HG03159 (cell line): ENCODE data around the gene CMSS1.
A peak's percentile ranks its signal among the peaks of the same experiment; 100 is the strongest.
"Not testable (repeated sequence)": the region's sequence is repeated elsewhere in the genome, so short reads cannot be mapped to it uniquely, and the experiment has no call there.

Experiments
- ATAC-seq: cut with Tn5 transposase; IDR thresholded peaks from one replicate; pipeline ENCODE4 v1.9.1; 2021; ENCODE audit warnings: mild to moderate bottlenecking, moderate library complexity; ENCODE audit not compliant: unreplicated experiment

The CMSS1 gene

GRCh38 chr3:100206687-100207086 is 389.0 kb downstream of the CMSS1 start:
- ATAC-seq, result no peak

GRCh38 chr3:100207886-100208285 is 390.2 kb downstream of the CMSS1 start:
- ATAC-seq, result no peak

GRCh38 chr3:100209169-100209568 is 391.5 kb downstream of the CMSS1 start:
- ATAC-seq, result no peak

DNA sequence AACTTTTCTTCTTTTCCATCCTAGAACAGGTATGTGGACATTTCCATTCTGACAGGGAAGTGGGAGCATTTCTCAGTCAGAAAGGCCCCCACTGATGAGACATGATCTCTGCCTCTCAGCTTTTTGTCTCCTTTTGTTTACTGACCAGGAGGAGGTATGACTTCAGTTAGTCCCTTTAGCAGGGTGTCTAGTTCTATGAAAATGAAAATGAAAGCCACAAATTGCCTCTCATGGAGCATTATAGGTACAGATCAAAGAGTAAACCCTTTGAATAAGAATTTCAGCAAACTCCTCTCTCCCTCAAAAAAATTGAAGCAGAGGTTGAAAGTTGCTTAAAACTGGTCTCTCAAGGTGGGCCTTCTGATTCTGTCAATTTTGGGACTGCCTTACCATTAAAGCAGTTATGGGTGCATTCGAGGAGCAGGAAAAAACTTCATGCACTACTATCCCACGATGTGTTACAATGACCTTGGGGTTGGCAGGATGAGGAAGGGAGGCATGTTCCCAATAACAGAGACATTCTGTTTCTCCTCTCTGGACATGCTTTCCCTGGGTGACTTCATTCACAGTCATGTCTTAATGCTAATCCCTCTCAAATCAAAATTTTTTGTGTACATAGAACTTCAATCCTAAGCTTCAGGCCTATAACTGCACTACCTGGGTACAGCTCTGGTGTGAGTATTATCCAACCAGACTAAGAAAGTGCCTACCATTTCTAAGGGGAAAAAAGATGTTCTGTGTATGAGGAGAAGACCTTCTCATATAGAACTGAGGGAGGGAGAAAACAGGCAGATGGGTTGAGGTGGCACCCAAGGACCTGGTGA is 392.5 kb downstream of the CMSS1 start:
- ATAC-seq, result peak; percentile 96

DNA sequence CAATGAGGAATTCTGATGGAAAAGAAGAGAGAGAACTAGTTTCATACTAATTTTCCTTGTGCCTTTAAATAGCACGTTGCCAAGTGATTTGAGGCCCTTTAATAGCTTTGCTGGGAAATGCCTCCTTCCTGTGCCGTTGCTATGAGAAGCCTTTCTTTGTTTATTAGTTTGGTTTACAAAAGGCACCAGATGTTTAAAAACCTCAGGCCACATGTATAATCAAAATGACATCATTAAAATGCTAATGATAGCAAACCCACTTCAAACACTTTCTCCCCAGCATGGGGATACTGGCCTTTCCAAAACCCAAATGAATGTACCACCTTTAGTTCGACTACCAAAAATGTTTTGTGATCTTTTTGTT is 393.1 kb downstream of the CMSS1 start:
- ATAC-seq, result no peak

DNA sequence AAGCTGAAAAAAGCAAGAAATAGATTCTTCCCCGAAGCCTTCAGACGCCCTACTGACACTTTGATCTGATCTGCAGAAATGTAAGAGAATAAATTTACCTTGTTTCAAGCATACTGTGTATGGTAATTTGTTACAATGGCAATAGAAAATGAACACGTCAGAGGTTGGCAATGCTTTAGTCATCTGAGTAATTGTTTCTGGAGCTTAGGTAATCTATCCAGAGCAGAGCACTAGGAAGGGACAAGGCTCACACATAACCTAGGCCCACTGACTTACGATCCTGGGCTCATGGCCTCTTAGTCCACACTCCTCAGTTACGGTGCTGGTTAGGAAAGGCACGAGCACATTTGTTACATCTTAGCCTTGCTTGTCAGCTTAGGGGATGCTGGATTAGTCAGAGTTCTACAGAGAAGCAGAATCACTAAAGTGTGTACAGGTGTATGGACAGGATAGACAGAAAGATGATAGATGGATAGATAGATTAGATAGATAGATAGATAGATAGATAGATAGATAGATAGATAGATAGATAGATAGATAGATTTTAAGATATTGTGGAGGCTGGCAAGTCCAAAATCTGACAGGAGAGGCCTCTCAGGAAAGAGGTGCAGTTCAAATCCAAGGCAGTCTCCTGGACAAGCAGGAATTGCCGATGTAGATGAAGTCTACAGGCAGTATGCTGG is 396.4 kb downstream of the CMSS1 start:
- no peak for ATAC-seq

DNA sequence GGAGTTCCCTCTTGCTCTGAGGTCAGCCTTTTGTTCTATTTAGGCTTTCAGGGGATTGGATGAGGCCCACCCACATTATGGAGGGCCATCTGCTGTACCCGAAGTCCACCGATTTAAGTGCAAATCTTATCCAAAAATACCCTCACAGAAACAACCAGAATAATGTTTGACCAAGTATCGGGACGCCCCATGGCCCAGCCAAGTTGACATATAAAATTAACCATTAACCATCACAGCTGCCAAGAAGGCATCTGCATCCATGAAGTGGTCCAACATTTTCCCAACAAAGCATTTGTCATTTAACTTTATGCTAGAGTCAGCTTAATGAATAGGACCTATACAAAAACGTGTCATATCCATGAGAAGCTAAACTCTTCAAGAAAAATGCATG is 396.9 kb downstream of the CMSS1 start:
- ATAC-seq, result no peak

DNA sequence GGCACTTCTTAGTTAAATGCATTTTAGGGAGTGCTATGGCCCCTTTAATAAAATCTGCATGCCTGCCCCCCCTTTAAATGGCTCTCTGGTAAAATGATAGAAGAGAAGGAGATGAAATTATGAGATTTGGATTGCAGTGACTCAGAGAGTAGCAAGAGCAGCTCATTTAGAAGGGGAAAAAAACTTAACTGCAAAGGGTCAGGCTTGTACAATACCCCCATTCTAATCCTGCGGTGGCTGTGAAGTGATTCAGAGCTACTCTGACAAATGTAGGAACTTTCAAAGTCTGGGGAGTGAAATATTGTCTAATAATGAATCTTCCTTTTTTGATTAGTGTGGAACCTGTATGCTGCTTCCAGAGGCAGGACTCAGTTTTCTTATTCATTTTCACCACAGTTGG is 399.1 kb downstream of the CMSS1 start:
- ATAC-seq, result no peak

DNA sequence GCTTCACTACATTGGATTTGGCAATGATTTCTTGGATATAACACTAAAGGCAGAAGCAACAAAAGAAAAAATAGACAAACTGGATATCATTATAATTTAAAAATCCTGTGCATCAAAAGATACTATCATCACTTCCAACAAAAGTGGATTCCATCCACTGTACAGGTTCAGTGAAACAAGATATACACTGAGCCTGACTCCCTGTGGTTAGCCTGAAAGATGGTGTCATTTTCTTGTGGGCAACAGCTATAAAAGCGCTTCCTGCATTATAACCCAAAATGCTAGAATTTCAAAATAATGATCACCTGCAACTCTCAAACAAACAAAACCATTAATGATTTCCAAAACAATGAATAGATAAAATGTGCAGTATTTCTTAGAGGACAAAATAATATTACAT is 403.5 kb downstream of the CMSS1 start:
- no peak for ATAC-seq

DNA sequence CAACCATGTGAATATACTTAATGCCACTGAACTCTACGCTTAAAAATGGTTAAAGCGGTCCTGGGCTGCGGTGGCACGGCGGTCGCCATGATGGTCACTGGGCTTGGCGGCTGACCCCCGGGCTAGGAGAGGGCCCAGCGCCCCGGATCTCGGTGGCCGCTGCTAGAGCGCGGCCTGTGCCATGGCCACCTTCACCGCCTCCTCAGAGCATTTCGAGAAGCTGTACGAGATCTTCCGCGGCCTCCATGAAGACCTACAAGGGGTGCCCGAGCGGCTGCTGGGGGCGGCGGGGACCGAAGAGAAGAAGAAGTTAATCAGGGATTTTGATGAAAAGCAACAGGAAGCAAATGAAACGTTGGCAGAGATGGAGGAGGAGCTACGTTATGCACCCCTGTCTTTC is 407.5 kb downstream of the CMSS1 start:
- no peak for ATAC-seq

DNA sequence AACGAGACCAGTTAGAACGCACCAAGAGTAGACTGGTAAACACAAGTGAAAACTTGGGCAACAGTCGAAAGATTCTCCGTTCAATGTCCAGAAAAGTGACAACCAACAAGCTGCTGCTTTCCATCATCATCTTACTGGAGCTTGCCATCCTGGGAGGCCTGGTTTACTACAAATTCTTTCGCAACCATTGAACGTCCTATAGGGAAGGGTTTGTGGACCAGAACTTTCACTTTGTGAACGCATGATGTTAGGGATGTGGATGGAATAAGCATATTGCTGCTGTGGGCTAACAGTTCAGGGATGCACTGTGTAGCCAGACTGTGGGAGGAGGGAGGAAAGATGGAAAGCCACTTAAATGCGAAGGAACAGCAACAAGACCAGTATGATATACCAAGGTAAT is 408.2 kb downstream of the CMSS1 start:
- ATAC-seq, result no peak

GRCh38 chr3:100226712-100227429 is 409.2 kb downstream of the CMSS1 start:
- no peak for ATAC-seq

GRCh38 chr3:100227511-100227921 is 409.9 kb downstream of the CMSS1 start:
- ATAC-seq, result no peak

DNA sequence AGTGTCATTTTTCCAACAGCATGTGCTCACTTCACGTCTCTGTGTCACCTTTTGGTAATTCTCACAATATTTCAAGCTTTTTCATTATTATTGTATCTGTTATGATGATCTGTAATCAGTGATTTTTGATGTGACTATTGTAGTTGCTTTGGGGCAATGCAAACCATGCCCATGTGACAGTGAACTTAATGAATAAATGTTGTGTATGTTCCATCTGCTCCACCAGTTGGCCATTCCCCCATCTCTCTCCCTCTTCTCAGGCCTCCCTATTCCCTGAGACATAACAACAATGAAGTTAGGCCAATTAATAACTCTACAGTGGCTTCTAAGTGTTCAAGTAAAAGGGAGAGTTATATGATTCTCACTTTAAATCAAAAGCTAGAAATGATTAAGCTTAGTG is 410.6 kb downstream of the CMSS1 start:
- ATAC-seq, result no peak

DNA sequence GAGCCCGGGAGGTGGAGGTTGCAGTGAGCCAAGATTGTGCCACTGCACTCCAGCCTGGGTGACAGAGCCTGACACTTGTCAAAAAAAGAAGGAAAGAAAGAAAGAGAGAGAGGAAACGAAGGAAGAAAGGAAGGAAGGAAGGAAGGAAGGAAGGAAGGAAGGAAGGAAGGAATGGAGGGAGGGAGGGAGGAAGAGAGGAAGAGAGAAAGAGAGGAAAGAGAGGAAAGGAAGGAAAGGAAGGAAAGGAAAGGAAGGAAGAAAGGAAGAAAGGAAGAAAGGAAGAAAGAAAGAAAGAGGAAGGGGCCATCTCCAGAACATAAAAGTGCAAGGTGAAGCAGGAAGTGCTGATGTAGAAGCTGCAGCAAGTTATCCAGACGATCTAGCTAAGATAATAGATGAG is 411.5 kb downstream of the CMSS1 start:
- ATAC-seq, result not testable (repeated sequence)

GRCh38 chr3:100230710-100231109 is 413.0 kb downstream of the CMSS1 start:
- no peak for ATAC-seq
